ENCODE data around the gene ST3GAL5. TPM values are rescaled to one million over a fixed set of nuclear protein-coding genes. Genes with fewer than 3 reads are reported as not detected.

Gene ST3GAL5
- total and polyA plus RNA-seq, 2 experiments from 2014 or later: 3.2 to 7.9 TPM

DNA sequence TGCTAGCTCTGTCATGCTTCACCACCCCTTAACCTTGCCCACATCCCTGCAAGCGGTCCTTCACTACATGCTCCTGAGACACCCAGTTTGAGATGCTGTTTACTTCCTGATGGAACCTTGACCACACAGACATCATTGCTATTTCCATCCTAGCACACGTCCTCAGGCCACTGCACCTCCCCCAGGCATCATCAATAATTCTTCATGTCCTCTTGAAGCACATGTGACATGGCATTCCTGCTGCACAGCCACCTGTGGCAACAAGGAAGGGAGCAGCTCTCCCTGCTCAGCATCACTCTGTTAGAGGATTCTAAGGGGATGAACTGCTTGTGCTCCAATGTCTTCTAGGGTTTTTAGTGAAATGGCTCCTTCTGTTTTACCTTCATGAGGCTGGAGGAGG lies 26.1 kb upstream of the ST3GAL5 start:
- Histone ChIP-seq H3K79me2 (replicated peaks; ENCODE audit: insufficient read depth) (no peaks in the 10 kb centered on the region), H3F3A (replicated peaks; ENCODE audit: low read depth) (no peaks in the 10 kb centered on the region), H3K4me2 (no peak overlapping the region), H3K36me3 (ENCODE audit: insufficient read depth) (no peaks in the 10 kb centered on the region), H3K9me2 (ENCODE audit: insufficient read depth) (0 out of 2 replicates have a peak, but pooled peaks cover 3% of the 10 kb centered on the region), H3K27me3 (ENCODE audit: insufficient read depth) (no peaks in the 10 kb centered on the region), H3K27ac (ENCODE audit: low read depth) (no peak overlapping the region), H4K20me1 (replicated peaks; ENCODE audit: insufficient read depth) (no peaks in the 10 kb centered on the region), H3K4me1 (ENCODE audit: insufficient read depth) (no peaks in the 10 kb centered on the region), H3K4me3 (no peak overlapping the region), H2AFZ (no peak overlapping the region)
- Mint-ChIP-seq H3K9me3 (peaks cover 2% of the 10 kb centered on the region; the same call in 1 of the 3 replicates), H3K4me1 (peaks cover 4% of the 10 kb centered on the region; the same call in 1 of the 3 replicates), H3K27ac (no peak overlapping the region), H3K4me3 (no peak overlapping the region), H3K27me3 (ENCODE audit: insufficient read depth, low read depth, poor library complexity) (peaks cover 3% of the 10 kb centered on the region), H3K36me3 (ENCODE audit: low read depth) (no peaks in the 10 kb centered on the region)
- DNase-seq (ENCODE audit: low spot score) (no peak), ATAC-seq (no peak)
- TF ChIP-seq CREB1 (CRISPR knock-in tag; IDR thresholded peaks at IDR 0.05; ENCODE audit: low read depth) (no peak), JUNB (IDR thresholded peaks at IDR 0.05; ENCODE audit: unreplicated experiment) (no peak), POLR2AphosphoS5 (IDR thresholded peaks at IDR 0.05; ENCODE audit: low read depth) (no peak), NANOG (IDR thresholded peaks at IDR 0.05; ENCODE audit: borderline replicate concordance) (no peak), EZH2 (IDR thresholded peaks at IDR 0.05; ENCODE audit: low read depth, unreplicated experiment) (no peak), ZNF462 (CRISPR knock-in tag; IDR thresholded peaks at IDR 0.05) (no peak), REST (IDR thresholded peaks at IDR 0.05; ENCODE audit: unreplicated experiment) (no peak), EZH2phosphoT487 (IDR thresholded peaks at IDR 0.05; ENCODE audit: unreplicated experiment) (no peak), ZNF114 (CRISPR knock-in tag; IDR thresholded peaks at IDR 0.05) (no peak), ZNF331 (CRISPR knock-in tag; IDR thresholded peaks at IDR 0.05; ENCODE audit: low read depth) (no peak), STAT1 (IDR thresholded peaks at IDR 0.05; ENCODE audit: unreplicated experiment) (no peak), CTCF (conservative IDR thresholded peaks at IDR 0.05; ENCODE audit: low read depth in 2 of 2) (no peak)
- TF ChIP-seq, protein P1, sequence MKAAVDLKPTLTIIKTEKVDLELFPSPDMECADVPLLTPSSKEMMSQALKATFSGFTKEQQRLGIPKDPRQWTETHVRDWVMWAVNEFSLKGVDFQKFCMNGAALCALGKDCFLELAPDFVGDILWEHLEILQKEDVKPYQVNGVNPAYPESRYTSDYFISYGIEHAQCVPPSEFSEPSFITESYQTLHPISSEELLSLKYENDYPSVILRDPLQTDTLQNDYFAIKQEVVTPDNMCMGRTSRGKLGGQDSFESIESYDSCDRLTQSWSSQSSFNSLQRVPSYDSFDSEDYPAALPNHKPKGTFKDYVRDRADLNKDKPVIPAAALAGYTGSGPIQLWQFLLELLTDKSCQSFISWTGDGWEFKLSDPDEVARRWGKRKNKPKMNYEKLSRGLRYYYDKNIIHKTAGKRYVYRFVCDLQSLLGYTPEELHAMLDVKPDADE (IDR thresholded peaks at IDR 0.05): no peak

Data from GM23338 (cell line).